MM.1S (cell line): ENCODE measurements around the gene BTG4.

ENCODE experiments used
- DNase-seq: peaks from one replicate; pipeline ENCODE4 v3.0.0-alpha.2; 2015
- H2AFZ ChIP-seq: fragments of 300-600 bp; sonication (generic); 2 replicates; pipeline ENCODE4 v1.6.0; 2016; ENCODE audit warnings: antibody characterized with exemption, low read length
- H3F3A ChIP-seq: fragments of 300-600 bp; sonication (generic); 2 replicates; pipeline ENCODE4 v1.6.1; 2016; ENCODE audit warnings: mild to moderate bottlenecking, antibody characterized with exemption, low read length, moderate library complexity, mixed read lengths; ENCODE audit not compliant: insufficient read depth
- H3K27ac ChIP-seq: fragments of 300-600 bp; sonication (generic); 2 replicates; pipeline ENCODE4 v1.5.1; 2016; ENCODE audit warnings: mild to moderate bottlenecking, low read length
- H3K27me3 ChIP-seq: fragments of 300-600 bp; sonication (generic); replicated peaks from 2 replicates; pipeline ENCODE4 v1.6.0; 2016; ENCODE audit warnings: low read length; ENCODE audit not compliant: insufficient read depth
- H3K36me3 ChIP-seq: fragments of 300-600 bp; sonication (generic); replicated peaks from 2 replicates; pipeline ENCODE4 v1.6.1; 2016; ENCODE audit warnings: mild to moderate bottlenecking, low read length, mixed read lengths; ENCODE audit not compliant: insufficient read depth
- H3K4me1 ChIP-seq: fragments of 300-600 bp; sonication (generic); 2 replicates; pipeline ENCODE4 v1.6.1; 2016; ENCODE audit warnings: low read length, mixed read lengths
- H3K4me2 ChIP-seq: fragments of 300-600 bp; sonication (generic); 2 replicates; pipeline ENCODE4 v1.6.0; 2016; ENCODE audit warnings: low read depth, low read length
- H3K4me3 ChIP-seq: fragments of 300-600 bp; sonication (generic); 2 replicates; pipeline ENCODE4 v1.5.1; 2016; ENCODE audit warnings: low read length, mixed read lengths
- H3K79me2 ChIP-seq: fragments of 300-600 bp; sonication (generic); 2 replicates; pipeline ENCODE4 v1.6.1; 2016; ENCODE audit warnings: mixed run types, low read length, mixed read lengths
- H3K9ac ChIP-seq: fragments of 300-600 bp; sonication (generic); 2 replicates; pipeline ENCODE4 v1.6.1; 2016; ENCODE audit warnings: low read length, mixed read lengths
- H3K9me2 ChIP-seq: fragments of 300-600 bp; sonication (generic); replicated peaks from 2 replicates; pipeline ENCODE4 v1.6.1; 2016; ENCODE audit warnings: mild to moderate bottlenecking, low read length, mixed read lengths; ENCODE audit not compliant: insufficient read depth
- H3K9me3 ChIP-seq: fragments of 300-600 bp; sonication (generic); replicated peaks from 2 replicates; pipeline ENCODE4 v1.6.1; 2016; ENCODE audit warnings: mild to moderate bottlenecking, low read length, mixed read lengths; ENCODE audit not compliant: insufficient read depth
- H4K20me1 ChIP-seq: fragments of 300-600 bp; sonication (generic); 2 replicates; pipeline ENCODE4 v1.6.1; 2016; ENCODE audit warnings: mild to moderate bottlenecking, low read length, moderate library complexity, mixed read lengths; ENCODE audit not compliant: insufficient read depth
- EZH2 ChIP-seq: fragments of 300-600 bp; sonication (generic); optimal IDR thresholded peaks from 2 replicates; pipeline ENCODE3; 2017; ENCODE audit warnings: low read depth, mild to moderate bottlenecking, antibody characterized with exemption, low read length, mixed read lengths
- EZH2phosphoT487 ChIP-seq: fragments of 300-600 bp; sonication (generic); IDR thresholded peaks from 2 replicates; pipeline ENCODE4 v1.6.1; 2018; ENCODE audit warnings: antibody characterized with exemption, low read length
- TF ChIP-seq, protein P1 (sequence below): fragments of 300-600 bp; sonication (generic); IDR thresholded peaks from 2 replicates; pipeline ENCODE4 v1.5.1; 2016; ENCODE audit warnings: antibody characterized with exemption, low read length, mixed read lengths

The BTG4 gene

DNA sequence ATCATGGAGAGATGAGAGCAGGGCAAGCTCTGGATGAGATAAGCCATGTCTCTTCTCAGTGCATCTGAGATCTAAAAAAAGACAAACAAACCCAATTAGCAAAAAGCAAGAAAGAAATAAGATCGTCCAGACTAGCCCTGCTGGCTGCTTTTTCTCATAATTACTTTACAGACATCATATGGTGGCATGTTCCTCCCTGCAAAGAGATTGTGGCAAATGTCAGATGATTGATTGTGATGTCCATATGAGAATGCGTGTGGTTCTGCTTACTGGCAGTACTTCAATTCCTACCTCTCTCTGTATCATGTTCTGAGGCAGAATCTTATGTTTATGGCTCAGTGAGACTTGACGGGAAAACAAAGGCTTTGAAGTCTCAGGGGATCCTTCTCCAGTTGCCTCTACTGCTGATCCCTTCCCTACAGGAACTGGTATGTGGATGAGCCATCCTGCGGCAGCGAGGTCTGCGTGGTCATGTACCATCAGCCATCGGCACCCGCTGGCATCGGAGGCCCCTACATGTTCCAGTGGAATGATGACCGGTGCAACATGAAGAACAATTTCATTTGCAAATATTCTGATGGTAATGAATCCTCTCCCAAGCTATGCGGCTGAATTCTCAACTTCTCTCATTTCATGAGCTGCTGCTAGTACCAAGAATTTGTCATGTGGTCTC lies 37.1 kb upstream of the BTG4 start:
- H3K9me2 ChIP-seq: no peaks in the 10 kb centered on the region
- H3K79me2 ChIP-seq: no peaks in the 10 kb centered on the region
- no peaks in the 10 kb centered on the region for H3K9me3 ChIP-seq
- no peak overlapping the region for H3K9ac ChIP-seq
- H3K4me2 ChIP-seq: no peak overlapping the region
- no peak overlapping the region for H3K27ac ChIP-seq
- peaks cover 2% of the 10 kb centered on the region; the same call in 1 of the 2 replicates for H3F3A ChIP-seq
- no peaks in the 10 kb centered on the region for H3K36me3 ChIP-seq
- no peak overlapping the region for H3K4me3 ChIP-seq
- H3K27me3 ChIP-seq: no peaks in the 10 kb centered on the region
- no peak overlapping the region for H2AFZ ChIP-seq
- no peak for DNase-seq
- H3K4me1 ChIP-seq: peaks cover 3% of the 10 kb centered on the region
- TF ChIP-seq, protein P1, sequence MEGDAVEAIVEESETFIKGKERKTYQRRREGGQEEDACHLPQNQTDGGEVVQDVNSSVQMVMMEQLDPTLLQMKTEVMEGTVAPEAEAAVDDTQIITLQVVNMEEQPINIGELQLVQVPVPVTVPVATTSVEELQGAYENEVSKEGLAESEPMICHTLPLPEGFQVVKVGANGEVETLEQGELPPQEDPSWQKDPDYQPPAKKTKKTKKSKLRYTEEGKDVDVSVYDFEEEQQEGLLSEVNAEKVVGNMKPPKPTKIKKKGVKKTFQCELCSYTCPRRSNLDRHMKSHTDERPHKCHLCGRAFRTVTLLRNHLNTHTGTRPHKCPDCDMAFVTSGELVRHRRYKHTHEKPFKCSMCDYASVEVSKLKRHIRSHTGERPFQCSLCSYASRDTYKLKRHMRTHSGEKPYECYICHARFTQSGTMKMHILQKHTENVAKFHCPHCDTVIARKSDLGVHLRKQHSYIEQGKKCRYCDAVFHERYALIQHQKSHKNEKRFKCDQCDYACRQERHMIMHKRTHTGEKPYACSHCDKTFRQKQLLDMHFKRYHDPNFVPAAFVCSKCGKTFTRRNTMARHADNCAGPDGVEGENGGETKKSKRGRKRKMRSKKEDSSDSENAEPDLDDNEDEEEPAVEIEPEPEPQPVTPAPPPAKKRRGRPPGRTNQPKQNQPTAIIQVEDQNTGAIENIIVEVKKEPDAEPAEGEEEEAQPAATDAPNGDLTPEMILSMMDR: no peak
- TF ChIP-seq EZH2 (no peak), EZH2phosphoT487 (no peak)
- no peaks in the 10 kb centered on the region for H4K20me1 ChIP-seq

DNA sequence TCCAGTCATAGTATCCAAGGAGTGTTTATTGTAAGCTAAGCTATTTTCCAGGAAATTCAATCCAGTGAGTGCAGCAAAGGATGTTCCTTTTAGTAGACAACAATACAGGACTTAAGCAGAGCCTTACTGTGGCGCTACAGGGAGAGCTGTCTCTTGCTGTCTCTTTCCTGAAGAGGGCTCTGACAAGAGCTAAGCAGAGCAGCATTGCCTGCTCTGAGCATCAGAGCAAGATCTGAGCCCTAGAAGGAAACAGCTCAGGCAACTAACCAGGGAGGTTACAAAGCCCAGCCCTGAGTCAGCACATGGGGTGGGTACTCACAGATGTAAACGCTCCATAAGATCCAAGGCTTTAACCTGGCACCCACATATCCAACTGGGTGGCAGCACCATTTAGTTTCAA lies 36.3 kb upstream of the BTG4 start:
- Histone ChIP-seq H3K79me2 (no peaks in the 10 kb centered on the region), H3K9me2 (no peaks in the 10 kb centered on the region), H2AFZ (no peak overlapping the region), H3K4me1 (peaks cover 11% of the 10 kb centered on the region), H3K9me3 (no peaks in the 10 kb centered on the region), H3F3A (peaks cover 8% of the 10 kb centered on the region), H4K20me1 (no peaks in the 10 kb centered on the region), H3K36me3 (no peaks in the 10 kb centered on the region), H3K4me3 (no peak overlapping the region), H3K9ac (no peak overlapping the region), H3K27me3 (no peaks in the 10 kb centered on the region), H3K27ac (no peak overlapping the region), H3K4me2 (no peak overlapping the region)
- TF ChIP-seq EZH2phosphoT487: no peak
- TF ChIP-seq EZH2: no peak
- TF ChIP-seq, protein P1: no peak
- DNase-seq: no peak

DNA sequence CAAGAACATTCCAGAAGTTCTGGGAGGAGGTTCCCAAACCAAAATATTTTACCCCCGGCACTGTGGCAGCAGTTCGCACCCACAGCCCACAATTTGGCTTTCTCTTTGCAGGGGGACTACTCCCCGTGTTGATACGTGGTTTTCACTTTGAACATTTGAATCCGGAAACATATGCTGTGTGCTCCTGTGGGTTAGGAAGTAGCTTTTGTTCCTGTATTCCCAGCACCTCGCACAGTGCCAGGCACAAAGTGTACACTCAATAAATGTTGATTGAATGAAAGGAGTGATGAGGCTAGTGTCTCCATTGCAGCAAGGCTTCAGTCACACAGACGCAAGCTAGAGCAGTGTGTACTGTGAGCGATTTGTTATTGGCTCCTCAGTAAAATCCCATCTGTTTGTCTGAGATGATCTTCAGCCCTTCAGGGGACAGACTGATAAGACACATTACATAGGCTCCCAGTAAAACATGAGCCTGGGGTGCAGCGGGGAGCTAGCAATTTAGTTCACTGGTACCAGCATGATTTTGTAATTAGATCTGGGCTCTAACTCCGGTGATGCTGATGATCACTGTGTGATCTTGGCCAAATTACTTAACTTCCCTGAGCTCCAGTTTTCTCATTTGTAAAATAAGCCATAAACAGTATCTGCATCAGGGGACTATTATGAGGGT lies 30.6 kb upstream of the BTG4 start:
- H3K4me1 ChIP-seq: peaks cover 28% of the 10 kb centered on the region
- H3K27ac ChIP-seq: no peak overlapping the region
- no peaks in the 10 kb centered on the region for H3K9me2 ChIP-seq
- TF ChIP-seq EZH2phosphoT487: no peak
- TF ChIP-seq EZH2: no peak
- TF ChIP-seq, protein P1: no peak
- H3K79me2 ChIP-seq: no peaks in the 10 kb centered on the region
- no peak overlapping the region for H2AFZ ChIP-seq
- H3F3A ChIP-seq: peaks cover 8% of the 10 kb centered on the region
- no peaks in the 10 kb centered on the region for H4K20me1 ChIP-seq
- no peaks in the 10 kb centered on the region for H3K9me3 ChIP-seq
- H3K4me2 ChIP-seq: no peak overlapping the region
- no peak overlapping the region for H3K9ac ChIP-seq
- H3K4me3 ChIP-seq: no peak overlapping the region
- no peak for DNase-seq
- no peaks in the 10 kb centered on the region for H3K27me3 ChIP-seq
- H3K36me3 ChIP-seq: no peaks in the 10 kb centered on the region
